ENCODE results near the gene COG5. TPM values are rescaled to one million over a fixed set of nuclear protein-coding genes. Genes with fewer than 3 reads are reported as not detected.

Gene COG5
- total and polyA plus RNA-seq, 9 of the 15 experiments (the other 6 are each of a cell fraction or from before 2014, with no cell fraction given): 15.3 to 75.1 (median 56.4) TPM

- TF ChIP-seq ZNF398 (CRISPR knock-in tag; IDR thresholded peaks at IDR 0.05) (peak; percentile 80; the same call in 1 of the 2 replicates), HES1 (IDR thresholded peaks at IDR 0.05; ENCODE audit: low read depth) (peak; percentile 70), MAX (CRISPR knock-in tag; IDR thresholded peaks at IDR 0.05) (no peak), ARID1B (IDR thresholded peaks at IDR 0.05) (peak; percentile 92), POLR2A (conservative IDR thresholded peaks at IDR 0.05) (0 out of 2 replicates have a peak, but pooled peaks have one; percentile 29), ZNF324 (CRISPR knock-in tag; IDR thresholded peaks at IDR 0.05) (no peak), TAF7 (tag; IDR thresholded peaks at IDR 0.05) (peak; percentile 90), MYNN (IDR thresholded peaks at IDR 0.05) (no peak), MYNN (CRISPR knock-in tag; IDR thresholded peaks at IDR 0.05) (no peak), ZNF507 (tag; conservative IDR thresholded peaks at IDR 0.05) (no peak; the same call in none of the 2 replicates), ZNF77 (CRISPR knock-in tag; IDR thresholded peaks at IDR 0.05) (no peak), PML (IDR thresholded peaks at IDR 0.05; ENCODE audit: low read length) (peak; percentile 52; the same call in 1 of the 2 replicates), BCLAF1 (IDR thresholded peaks at IDR 0.05; ENCODE audit: borderline replicate concordance in 1 of 2, control insufficient read depth in 1 of 2, low read depth in 2 of 2, low read length in 1 of 2) (0 out of 4 replicates have a peak, but pooled peaks of 1 of the 2 experiments have one; percentile 62), HEY1 (CRISPR knock-in tag; IDR thresholded peaks at IDR 0.05; ENCODE audit: borderline replicate concordance) (no peak), ZBTB7A (IDR thresholded peaks at IDR 0.05; ENCODE audit: borderline replicate concordance, control insufficient read depth, low read depth, low read length) (no peak), ZNF764 (CRISPR knock-in tag; IDR thresholded peaks at IDR 0.05; ENCODE audit: low read depth) (no peak), E2F6 (IDR thresholded peaks at IDR 0.05; ENCODE audit: borderline replicate concordance in 1 of 2, extremely low read depth in 1 of 2, insufficient read depth in 1 of 2, insufficient read length in 1 of 2, low read depth in 1 of 2, low read length in 1 of 2, poor library complexity in 1 of 2, severe bottlenecking in 1 of 2) (no peak), NRF1 (conservative IDR thresholded peaks at IDR 0.05 in 1 of 2, IDR thresholded peaks at IDR 0.05 in 1 of 2) (no peak; a peak in 1 of 4 replicates), SREBF1 (IDR thresholded peaks at IDR 0.05; ENCODE audit: borderline replicate concordance, low read depth, low read length) (no peak)
Observed at GRCh38 chr7:107318523-107319160, 245.1 kb downstream of the COG5 start (continued).
